SIG-M5 treated with dmso at 0.1 percent for 504 hours (cell line): Measurements from ENCODE around the gene MAMDC2.
A peak's percentile ranks its signal among the peaks of the same experiment; 100 is the strongest.

Experiments
- DNase-seq: peaks from one replicate; lab custom pipeline; 2025; ENCODE audit not compliant: unreplicated experiment; lab: John Stamatoyannopoulos, UW

MAMDC2 gene

GRCh38 chr9:70060883-70061507, 17.3 kb downstream of the MAMDC2 start:
- DNase-seq = peak; percentile 3

- DNase-seq = no peak
Observed at GRCh38 chr9:70061776-70062175, 18.1 kb downstream of the MAMDC2 start.

GRCh38 chr9:70064496-70064895, 20.8 kb downstream of the MAMDC2 start:
- DNase-seq = no peak

- no peak for DNase-seq
Observed at GRCh38 chr9:70065572-70065971, 21.9 kb downstream of the MAMDC2 start.

- no peak for DNase-seq
Observed at GRCh38 chr9:70066418-70066817, 22.8 kb downstream of the MAMDC2 start.

GRCh38 chr9:70066874-70067273, 23.2 kb downstream of the MAMDC2 start:
- no peak for DNase-seq

GRCh38 chr9:70069704-70070103, 26.1 kb downstream of the MAMDC2 start:
- DNase-seq = no peak

GRCh38 chr9:70073193-70073592, 29.5 kb downstream of the MAMDC2 start:
- no peak for DNase-seq

GRCh38 chr9:70073756-70074155, 30.1 kb downstream of the MAMDC2 start:
- DNase-seq = no peak

GRCh38 chr9:70076678-70077077, 33.0 kb downstream of the MAMDC2 start:
- DNase-seq = no peak

GRCh38 chr9:70079417-70080037, 35.9 kb downstream of the MAMDC2 start:
- peak; percentile 13 for DNase-seq

GRCh38 chr9:70080481-70081119, 37.0 kb downstream of the MAMDC2 start:
- no peak for DNase-seq

GRCh38 chr9:70081120-70081495, 37.5 kb downstream of the MAMDC2 start:
- no peak for DNase-seq

- DNase-seq = no peak
Observed at GRCh38 chr9:70083429-70083828, 39.8 kb downstream of the MAMDC2 start.

GRCh38 chr9:70085241-70085640, 41.6 kb downstream of the MAMDC2 start:
- no peak for DNase-seq

GRCh38 chr9:70091103-70091502, 47.5 kb downstream of the MAMDC2 start:
- DNase-seq = no peak

- DNase-seq = no peak
Observed at GRCh38 chr9:70091572-70091971, 47.9 kb downstream of the MAMDC2 start.

- DNase-seq = no peak
Observed at GRCh38 chr9:70092190-70092589, 48.5 kb downstream of the MAMDC2 start.

GRCh38 chr9:70093095-70093494, 49.4 kb downstream of the MAMDC2 start:
- no peak for DNase-seq

GRCh38 chr9:70093944-70094343, 50.3 kb downstream of the MAMDC2 start:
- DNase-seq = no peak

GRCh38 chr9:70094747-70095146, 51.1 kb downstream of the MAMDC2 start:
- DNase-seq = no peak

GRCh38 chr9:70097187-70097586, 53.5 kb downstream of the MAMDC2 start:
- no peak for DNase-seq

GRCh38 chr9:70100362-70100761, 56.7 kb downstream of the MAMDC2 start:
- DNase-seq = no peak
